ENCODE data around the gene CCR5. TPM values are rescaled to one million over a fixed set of nuclear protein-coding genes. Genes with fewer than 3 reads are reported as not detected.

CCR5 gene
- polyA plus RNA-seq, 3 donors = 0.46 to 0.69 (median 0.51) TPM

Other genes starting within 250 kb of the CCR5 start
- 1 to 10 TPM; 1.7 to 2.6 (median 2.4) TPM for gene CCR1, start 162.6 kb upstream of the CCR5 start, polyA plus RNA-seq (ENCODE audit: insufficient read length in 3 of 3)
- gene CCR3, start 128.5 kb upstream of the CCR5 start, polyA plus RNA-seq (ENCODE audit: insufficient read length in 3 of 3) = under 1 TPM in 2 of 3 donors, not detected in 1; 0.08 to 0.21 TPM
- gene CCR2, start 16.8 kb upstream of the CCR5 start, polyA plus RNA-seq (ENCODE audit: insufficient read length in 3 of 3) = 1 to 10 TPM; 2.0 to 2.1 (median 2.1) TPM
- gene CCRL2, start 36.3 kb downstream of the CCR5 start, polyA plus RNA-seq (ENCODE audit: insufficient read length in 3 of 3) = 1 to 10 TPM; 1.1 to 1.5 (median 1.3) TPM
- gene LTF, start 94.0 kb downstream of the CCR5 start, polyA plus RNA-seq (ENCODE audit: insufficient read length in 3 of 3) = 1 to 10 TPM; 2.3 to 2.8 (median 2.6) TPM
- gene RTP3, start 127.0 kb downstream of the CCR5 start, polyA plus RNA-seq (ENCODE audit: insufficient read length in 3 of 3) = not detected
- gene LRRC2, start 195.4 kb downstream of the CCR5 start, polyA plus RNA-seq (ENCODE audit: insufficient read length in 3 of 3) = 1 to 10 TPM; 2.0 to 2.4 (median 2.3) TPM
- gene FAM240A, start 241.6 kb downstream of the CCR5 start, polyA plus RNA-seq (ENCODE audit: insufficient read length in 3 of 3) = under 1 TPM; 0.08 to 0.16 (median 0.14) TPM

Data from right renal cortex interstitium (tissue), 3 donors.